Tibial nerve (tissue), 4 donors: ENCODE measurements around the gene TRIM67. TPM values are rescaled to one million over a fixed set of nuclear protein-coding genes. Genes with fewer than 3 reads are reported as not detected.
"Not testable (repeated sequence)": the region's sequence is repeated elsewhere in the genome, so short reads cannot be mapped to it uniquely, and the experiment has no call there.

Experiments
- DNase-seq, 2 donors: peaks; one replicate each; pipeline ENCODE4 v3.0.0-alpha.2; 2019; ENCODE audit warnings: low spot score in 2 of 2
- H3K27ac ChIP-seq, 4 donors: fragments of 200-600 bp; sonication (generic) in 3 of 4; one replicate each; pipeline ENCODE4 v1.5.1; 2017 to 2019; ENCODE audit warnings: mild to moderate bottlenecking in 1 of 4
- H3K27me3 ChIP-seq, 2 donors: fragments of 200-600 bp; sonication (generic) in 1 of 2; one replicate each; pipeline versions ENCODE4 v1.5.1 to v1.6.0; 2017 to 2019
- H3K36me3 ChIP-seq, 3 donors: fragments of 200-600 bp; sonication (generic); one replicate each; pipeline ENCODE4 v1.5.1; 2018 to 2019
- H3K4me1 ChIP-seq, 4 donors: fragments of 200-600 bp; sonication (generic) in 3 of 4; one replicate each; pipeline ENCODE4 v1.5.1; 2017 to 2019
- H3K4me3 ChIP-seq, 4 donors: fragments of 200-600 bp; sonication (generic) in 3 of 4; one replicate each; pipeline ENCODE4 v1.5.1; 2017 to 2019; ENCODE audit warnings: mild to moderate bottlenecking in 1 of 4, moderate library complexity in 1 of 4
- H3K9me3 ChIP-seq, 4 donors: fragments of 200-600 bp; sonication (generic) in 3 of 4; one replicate each; pipeline ENCODE4 v1.5.1; 2017 to 2019
- CTCF ChIP-seq, 5 experiments: fragments of 200-600 bp in 3 of 5; fragments of 450-650 bp in 2 of 5; sonication (generic) in 3 of 5; IDR thresholded peaks; one replicate each; pipeline ENCODE4 v1.5.1; 2016 to 2019; ENCODE audit warnings: antibody characterized with exemption in 5 of 5, mild to moderate bottlenecking in 3 of 5, moderate library complexity in 2 of 5
- EP300 ChIP-seq, 2 donors: sonication (generic); formaldehyde crosslinking; IDR thresholded peaks; one replicate each; pipeline ENCODE4 v1.6.1; 2017; ENCODE audit warnings: antibody characterized with exemption in 2 of 2, mild to moderate bottlenecking in 1 of 2
- POLR2A ChIP-seq, 2 donors: fragments of 450-650 bp; IDR thresholded peaks; one replicate each; pipeline ENCODE4 v1.6.1; 2017; ENCODE audit warnings: antibody characterized with exemption in 2 of 2, mild to moderate bottlenecking in 2 of 2, moderate library complexity in 2 of 2
- WGBS, 2 donors: methylation state at CpG; one replicate each; pipeline ENCODE4 v1.1.5; 2018; 5-methylcytosine and 5-hydroxymethylcytosine counted together
- total RNA-seq, 4 donors: library from RNA; depleted of rRNA; stranded (reverse); fragments of >200 nt; gene quantifications; one replicate each; pipeline ENCODE4 v1.1.0, GENCODE V29; 2016

Gene TRIM67
- total RNA-seq, 4 donors from 2014 or later, result 0.30 TPM; not detected in 3

GRCh38 chr1:231124746-231125145, 37.1 kb upstream of the TRIM67 start:
- WGBS, 2 donors, result 66 to 67% methylated on average over 14 of the region's 14 CpGs
- H3K4me1 ChIP-seq, result no peaks in the 10 kb centered on the region
- peaks cover 0 to under 1% (median 0%) of the 10 kb centered on the region in 4 donors for H3K9me3 ChIP-seq
- no peaks in the 10 kb centered on the region for H3K36me3 ChIP-seq
- no peak overlapping the region for H3K27ac ChIP-seq
- TF ChIP-seq EP300 (IDR thresholded peaks at IDR 0.05), result no peak
- TF ChIP-seq POLR2A (IDR thresholded peaks at IDR 0.05), result no peak
- no peak for TF ChIP-seq CTCF (IDR thresholded peaks at IDR 0.05)
- no peak overlapping the region for H3K4me3 ChIP-seq
- H3K27me3 ChIP-seq, result no peaks in the 10 kb centered on the region
- DNase-seq, result no peak

GRCh38 chr1:231125972-231126580, 35.8 kb upstream of the TRIM67 start:
- no peak for DNase-seq
- Histone ChIP-seq H3K4me3 (no peak overlapping the region), H3K36me3 (no peaks in the 10 kb centered on the region), H3K9me3 (no peaks in the 10 kb centered on the region), H3K27me3 (no peaks in the 10 kb centered on the region), H3K4me1 (no peaks in the 10 kb centered on the region), H3K27ac (no peak overlapping the region)
- 43 to 53% methylated on average over 9 of the region's 9 CpGs for WGBS, 2 donors
- TF ChIP-seq CTCF (IDR thresholded peaks at IDR 0.05), result no peak
- TF ChIP-seq POLR2A (IDR thresholded peaks at IDR 0.05), result no peak

- not testable (repeated sequence) for H3K9me3 ChIP-seq, H3K4me3 ChIP-seq, H3K4me1 ChIP-seq, H3K36me3 ChIP-seq, H3K27me3 ChIP-seq, H3K27ac ChIP-seq, DNase-seq
- 88 to 93% methylated on average over 6 of the region's 6 CpGs for WGBS, 2 donors
Measured at GRCh38 chr1:231127106-231127505, 34.8 kb upstream of the TRIM67 start.

GRCh38 chr1:231128471-231128870, 33.4 kb upstream of the TRIM67 start:
- not testable (repeated sequence) for H3K4me3 ChIP-seq, H3K9me3 ChIP-seq, H3K27ac ChIP-seq, H3K27me3 ChIP-seq, H3K36me3 ChIP-seq, DNase-seq, H3K4me1 ChIP-seq
- 90 to 92% methylated on average over 6 to 27 of the region's 27 CpGs for WGBS, 2 donors

GRCh38 chr1:231130544-231130943, 31.3 kb upstream of the TRIM67 start:
- no peak overlapping the region for H3K4me3 ChIP-seq
- H3K36me3 ChIP-seq, result no peaks in the 10 kb centered on the region
- no peaks in the 10 kb centered on the region for H3K27me3 ChIP-seq
- whole genome bisulfite sequencing, 2 donors, result 44% methylated on average over 4 of the region's 4 CpGs
- no peak for DNase-seq
- no peak overlapping the region for H3K27ac ChIP-seq
- TF ChIP-seq EP300 (IDR thresholded peaks at IDR 0.05), result no peak
- TF ChIP-seq POLR2A (IDR thresholded peaks at IDR 0.05), result no peak
- TF ChIP-seq CTCF (IDR thresholded peaks at IDR 0.05), result no peak
- no peaks in the 10 kb centered on the region for H3K9me3 ChIP-seq
- no peaks in the 10 kb centered on the region for H3K4me1 ChIP-seq

GRCh38 chr1:231132591-231132990, 29.3 kb upstream of the TRIM67 start:
- not testable (repeated sequence) for H3K27me3 ChIP-seq, H3K9me3 ChIP-seq, H3K4me1 ChIP-seq, H3K4me3 ChIP-seq, DNase-seq, H3K36me3 ChIP-seq, H3K27ac ChIP-seq
- 95 to 98% methylated on average over 8 of the region's 8 CpGs for WGBS, 2 donors

- no peaks in the 10 kb centered on the region for H3K36me3 ChIP-seq
- H3K4me3 ChIP-seq, result no peak overlapping the region
- TF ChIP-seq CTCF (IDR thresholded peaks at IDR 0.05) (no peak), POLR2A (IDR thresholded peaks at IDR 0.05) (no peak), EP300 (IDR thresholded peaks at IDR 0.05) (no peak)
- whole genome bisulfite sequencing, 2 donors, result 79 to 80% methylated on average over 5 of the region's 5 CpGs
- no peak overlapping the region for H3K27ac ChIP-seq
- H3K4me1 ChIP-seq, result peaks cover 0 to 9% (median 0%) of the 10 kb centered on the region in 4 donors
- no peaks in the 10 kb centered on the region for H3K9me3 ChIP-seq
- no peak for DNase-seq
- no peaks in the 10 kb centered on the region for H3K27me3 ChIP-seq
Measured at GRCh38 chr1:231134624-231135023, 27.2 kb upstream of the TRIM67 start.
